Measurements from ENCODE around the gene CACHD1.

The CACHD1 gene

GRCh38 chr1:64550510-64550909 lies 80.6 kb downstream of the CACHD1 start:
- DNase-seq (ENCODE audit: low read depth) = no peak

- no peak for DNase-seq (ENCODE audit: low read depth)
Measured at GRCh38 chr1:64550946-64551605, 81.1 kb downstream of the CACHD1 start.

DNA sequence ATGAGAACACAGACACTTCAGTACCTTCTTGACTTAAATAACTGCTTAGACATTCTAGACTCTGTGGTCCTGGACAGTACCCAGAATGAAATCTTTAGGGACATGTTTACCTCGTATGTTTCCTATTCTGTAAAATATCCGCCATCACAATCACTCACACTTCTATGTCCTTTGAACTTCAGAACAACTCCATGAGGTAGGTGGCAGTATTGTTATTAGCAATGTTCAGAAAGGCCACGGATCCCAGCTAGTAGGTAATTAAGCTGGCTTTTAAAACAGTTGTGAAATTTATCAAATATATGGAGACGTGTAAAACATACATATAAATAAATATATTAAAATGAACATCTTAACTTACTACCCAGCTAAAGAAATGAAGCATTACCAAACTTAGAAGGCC lies 83.4 kb downstream of the CACHD1 start:
- no peak for DNase-seq (ENCODE audit: low read depth)

DNA sequence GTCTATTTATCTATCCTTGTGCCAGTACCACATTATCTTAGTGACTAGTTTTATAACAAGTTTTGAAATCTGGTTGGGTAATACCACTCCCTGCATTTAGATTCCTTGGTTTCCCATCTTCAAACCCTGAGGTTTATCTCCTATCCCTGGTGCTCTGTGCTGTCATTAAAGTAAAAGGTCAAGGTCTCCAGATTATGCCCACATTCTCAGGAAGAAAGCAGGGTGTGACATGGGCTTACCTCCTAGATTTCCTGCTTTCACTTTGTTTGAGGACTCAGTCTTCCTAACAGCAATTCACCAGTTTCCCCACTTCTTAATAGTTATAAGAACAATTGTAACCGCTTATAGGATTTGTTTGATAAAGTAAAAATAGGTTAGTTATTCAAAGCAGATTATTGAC lies 86.0 kb downstream of the CACHD1 start:
- DNase-seq (ENCODE audit: low read depth) = no peak

DNA sequence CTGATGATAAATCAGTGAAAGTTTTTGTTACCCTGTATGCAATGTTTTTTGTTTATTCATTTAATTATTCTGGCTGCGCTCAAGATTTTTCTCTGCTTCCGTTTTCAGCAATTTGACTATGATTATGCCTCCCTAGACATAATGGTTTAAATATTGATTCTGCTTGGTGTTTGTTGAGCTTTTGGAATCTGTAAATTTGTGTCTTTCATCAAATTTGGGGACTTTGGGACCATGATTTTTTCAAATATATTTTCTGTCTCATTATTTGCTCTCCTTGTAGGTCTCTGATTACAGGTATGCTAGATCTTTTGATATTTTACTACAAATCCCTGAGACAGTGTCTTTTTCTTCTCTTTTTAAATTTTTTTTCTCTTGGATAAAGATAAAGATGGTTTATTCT lies 92.1 kb downstream of the CACHD1 start:
- no peak for DNase-seq (ENCODE audit: low read depth)

DNA sequence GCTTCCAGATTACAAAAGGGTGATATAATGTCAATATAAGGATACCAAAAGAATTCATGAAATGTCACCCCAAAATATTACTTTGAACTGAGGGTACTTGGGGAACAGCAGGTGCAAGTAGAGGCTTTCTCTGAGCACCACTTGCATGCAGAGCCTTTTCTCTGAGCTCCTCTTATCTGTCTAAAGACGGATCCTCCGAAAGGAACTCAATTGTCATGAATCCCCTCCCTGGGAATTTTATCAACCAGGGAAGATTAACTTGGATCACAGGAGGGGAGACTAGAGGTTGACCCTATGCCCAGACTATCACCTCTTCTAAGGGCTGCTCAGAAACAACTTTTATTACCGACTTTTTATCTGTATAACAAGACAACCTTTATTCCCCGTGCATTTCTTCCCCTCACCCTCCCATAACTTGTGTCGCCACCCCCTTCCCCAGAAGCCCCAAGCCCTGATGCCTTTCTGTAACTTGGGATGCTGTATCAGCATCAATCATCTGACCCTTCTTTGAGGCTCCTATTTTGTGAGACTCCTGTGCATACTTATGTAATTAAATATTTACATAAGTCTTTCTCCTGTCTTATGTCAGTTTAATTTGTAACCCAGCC lies 94.1 kb downstream of the CACHD1 start:
- no peak for DNase-seq (ENCODE audit: low read depth)

- DNase-seq (ENCODE audit: low read depth) = no peak
Measured at GRCh38 chr1:64564891-64565290, 95.0 kb downstream of the CACHD1 start.

- no peak for DNase-seq (ENCODE audit: low read depth)
Measured at GRCh38 chr1:64567426-64568170, 97.7 kb downstream of the CACHD1 start.

GRCh38 chr1:64568171-64568450 lies 98.2 kb downstream of the CACHD1 start:
- DNase-seq (ENCODE audit: low read depth) = no peak

- no peak for DNase-seq (ENCODE audit: low read depth)
Measured at GRCh38 chr1:64569411-64569810, 99.5 kb downstream of the CACHD1 start.

DNA sequence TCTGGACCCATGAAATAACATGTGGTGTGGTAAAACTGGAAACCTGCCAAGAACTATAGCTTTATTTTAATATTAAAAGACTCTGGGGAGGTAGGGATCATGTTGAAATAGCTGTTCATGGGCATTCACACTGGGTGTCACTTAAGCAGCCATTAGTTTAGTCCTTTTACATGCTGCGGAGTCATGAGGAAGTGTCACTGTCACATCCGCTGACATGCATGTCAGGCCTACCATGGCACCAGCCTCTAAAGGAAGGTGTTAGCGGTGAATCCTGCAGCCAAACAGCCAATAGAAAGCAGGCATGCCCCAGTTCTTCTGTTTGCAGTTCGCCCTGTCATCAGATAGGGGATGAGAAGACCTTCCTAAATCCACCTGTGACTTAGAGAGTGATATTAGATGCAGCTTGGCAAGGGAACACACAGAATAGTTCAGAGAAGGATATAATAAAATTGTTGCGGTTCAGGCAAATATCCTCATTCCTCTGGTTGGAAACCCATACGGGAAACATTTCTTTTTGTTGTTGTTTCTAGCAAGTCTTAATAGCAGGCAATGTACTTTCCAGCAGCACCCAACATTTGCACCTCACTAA lies 100.4 kb downstream of the CACHD1 start:
- no peak for DNase-seq (ENCODE audit: low read depth)

- DNase-seq (ENCODE audit: low read depth) = no peak
Measured at GRCh38 chr1:64572222-64572900, 102.4 kb downstream of the CACHD1 start.

GRCh38 chr1:64574301-64574700 lies 104.4 kb downstream of the CACHD1 start:
- no peak for DNase-seq (ENCODE audit: low read depth)

DNA sequence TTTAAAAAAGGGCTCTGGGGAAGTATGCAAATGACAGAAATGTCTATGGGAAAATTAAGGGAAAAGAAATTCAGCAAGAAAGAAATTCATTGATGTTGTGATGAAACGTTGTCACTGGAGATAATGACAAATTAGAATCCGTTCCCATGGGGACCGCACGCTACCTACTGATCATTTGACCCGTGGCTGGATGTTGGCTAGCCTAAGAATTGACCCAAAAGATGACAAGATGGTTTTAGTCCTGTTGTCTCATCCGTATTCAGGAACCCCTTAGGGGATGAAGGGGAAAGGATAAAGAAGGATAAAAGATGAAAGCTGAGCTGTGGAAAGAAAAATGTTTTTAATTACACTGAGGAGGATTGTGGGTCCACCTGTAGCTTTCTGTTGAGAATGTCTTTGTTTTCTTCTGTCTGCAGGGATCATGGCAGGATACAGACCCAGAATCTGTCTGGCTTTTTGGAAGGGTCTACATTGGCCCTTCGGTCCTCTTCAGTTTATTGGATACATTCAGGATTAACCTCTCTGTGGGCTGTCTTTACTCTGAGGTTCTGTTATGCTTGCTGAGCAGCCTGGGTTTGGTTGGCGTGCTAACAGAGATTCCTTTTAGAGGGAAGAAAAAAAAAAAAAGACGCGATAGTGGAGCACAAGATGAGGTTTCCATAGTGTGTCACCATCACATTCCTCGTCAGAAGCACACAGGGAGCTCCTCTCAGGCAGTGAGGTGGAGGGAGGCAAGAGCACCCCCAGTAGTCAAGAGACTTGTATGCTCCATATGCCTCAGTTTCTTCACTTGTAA lies 106.2 kb downstream of the CACHD1 start:
- no peak for DNase-seq (ENCODE audit: low read depth)

DNA sequence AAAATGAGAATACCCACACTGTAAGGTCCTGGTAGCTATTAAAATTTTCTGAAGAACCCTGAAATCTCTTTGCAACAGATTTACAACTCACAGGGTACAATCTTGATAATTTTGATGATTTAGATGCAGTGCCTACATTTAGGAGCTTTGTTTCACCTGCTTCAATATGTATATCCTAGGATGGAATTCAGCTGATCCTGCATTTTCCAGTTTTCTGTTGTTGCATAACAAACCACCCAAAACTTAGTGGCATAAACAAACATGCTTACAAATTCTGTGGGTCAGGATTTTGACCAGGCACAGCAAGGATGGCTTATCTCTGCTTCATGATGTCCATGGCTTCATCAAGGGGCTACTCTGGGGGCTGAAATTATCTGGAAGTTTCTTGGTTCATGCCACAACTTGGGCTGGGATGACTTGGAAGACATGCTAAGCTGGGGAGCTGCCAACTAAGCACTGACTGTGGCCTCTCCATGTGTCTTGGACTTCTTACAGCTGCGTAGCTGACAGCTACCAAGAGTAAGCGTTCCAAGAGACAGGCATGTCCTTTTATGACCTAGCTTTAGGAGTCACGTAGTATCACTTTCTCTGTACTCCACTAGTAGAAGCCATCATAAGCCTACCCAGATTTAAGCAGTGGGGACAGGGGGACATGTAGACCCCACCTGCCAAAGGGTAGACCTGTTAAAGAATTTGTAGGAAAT lies 108.5 kb downstream of the CACHD1 start:
- DNase-seq (ENCODE audit: low read depth) = no peak

DNA sequence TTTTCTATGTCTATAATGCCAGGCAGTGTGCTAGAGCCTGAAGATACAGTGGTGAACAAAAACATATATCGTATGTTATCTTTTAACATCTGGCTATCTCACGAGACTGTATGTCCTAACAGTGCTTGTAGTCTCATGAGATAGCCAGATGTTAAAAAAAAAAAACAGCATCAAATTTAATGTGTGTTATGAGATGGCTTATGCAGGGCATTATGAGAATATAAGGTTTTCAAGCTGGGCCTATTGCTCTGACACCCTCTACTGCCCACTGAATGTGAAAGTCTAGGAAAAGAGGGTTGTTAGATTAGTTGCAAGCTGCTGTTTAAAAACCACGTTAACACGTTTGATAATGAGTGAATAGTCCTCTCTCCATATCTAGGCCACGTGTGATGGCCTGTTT lies 109.8 kb downstream of the CACHD1 start:
- no peak for DNase-seq (ENCODE audit: low read depth)

- no peak for DNase-seq (ENCODE audit: low read depth)
Measured at GRCh38 chr1:64581135-64581842, 111.4 kb downstream of the CACHD1 start.

DNA sequence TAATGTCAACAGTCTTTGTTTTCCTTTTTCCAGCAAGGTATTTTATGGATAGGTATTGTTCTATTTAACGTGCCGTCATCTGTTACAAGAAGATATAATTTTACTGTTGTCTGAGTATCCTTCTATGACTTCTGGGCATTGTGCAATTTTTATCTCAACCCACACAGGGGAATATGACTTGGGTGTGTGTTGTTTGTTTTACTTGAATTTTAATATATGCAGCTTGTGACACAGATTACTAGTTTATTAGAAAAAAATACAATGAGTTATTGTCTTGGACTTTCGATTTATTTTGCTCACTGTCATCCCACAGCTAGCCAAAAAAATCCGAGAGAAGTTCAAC lies 111.9 kb downstream of the CACHD1 start:
- no peak for DNase-seq (ENCODE audit: low read depth)

DNA sequence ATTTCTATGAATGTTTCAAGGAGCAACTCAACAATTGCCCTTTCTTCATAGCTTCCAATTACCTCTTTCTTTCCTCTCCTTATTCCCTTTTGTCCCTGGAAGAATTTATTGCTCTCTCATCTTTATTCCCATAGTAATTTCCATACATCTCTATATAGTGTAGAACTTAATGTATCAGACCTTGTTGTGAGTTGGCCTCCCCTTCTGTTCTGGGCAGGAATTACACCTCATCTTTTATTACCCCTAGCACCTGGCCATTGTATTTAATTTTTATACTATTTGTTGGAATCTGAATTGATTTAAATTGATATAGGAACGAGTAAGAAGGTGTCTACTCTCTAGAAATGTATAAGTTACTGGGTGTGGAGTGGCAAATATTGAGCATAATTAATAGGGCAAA lies 114.5 kb downstream of the CACHD1 start:
- no peak for DNase-seq (ENCODE audit: low read depth)

- no peak for DNase-seq (ENCODE audit: low read depth)
Measured at GRCh38 chr1:64588876-64589275, 118.9 kb downstream of the CACHD1 start.

DNA sequence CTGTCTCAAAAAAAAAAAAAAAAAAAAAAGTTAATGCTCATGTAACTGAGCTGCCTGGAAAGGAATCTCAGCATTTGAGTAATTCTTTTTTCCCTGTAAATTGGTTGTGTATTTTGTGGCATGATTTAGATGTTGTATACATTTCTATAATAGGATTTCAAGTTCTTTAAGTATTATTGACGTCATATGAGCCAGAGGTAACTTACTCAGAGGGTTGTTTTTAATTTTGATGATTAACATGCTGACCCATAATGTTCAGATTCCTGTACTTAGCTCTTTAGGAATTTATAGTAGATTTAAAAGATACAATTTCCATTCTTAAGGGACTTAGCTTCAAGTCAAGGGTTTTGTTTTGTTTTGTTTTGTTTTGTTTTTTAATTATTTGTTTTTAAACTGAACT lies 120.4 kb downstream of the CACHD1 start:
- no peak for DNase-seq (ENCODE audit: low read depth)

Data from non-pigmented ciliary epithelial cell (primary cell).